ENCODE measurements around the gene AFF2.

The AFF2 gene

GRCh38 chrX:148771440-148771839, 271.0 kb downstream of the AFF2 start:
- no peak for TF ChIP-seq CTCF (IDR thresholded peaks at IDR 0.05; ENCODE audit: low read depth, low read length)
- in situ Hi-C loops (cut with HindIII; ENCODE audit: low sequenced_read_pairs), result no loop called here
- peak; percentile 5 for DNase-seq (ENCODE audit: low read depth, low spot score)
- no peak overlapping the region for H3K4me3 ChIP-seq (ENCODE audit: low read depth, low read length)

GRCh38 chrX:148774276-148774675, 273.9 kb downstream of the AFF2 start:
- no peak for DNase-seq (ENCODE audit: low read depth, low spot score)
- no peak overlapping the region for H3K4me3 ChIP-seq (ENCODE audit: low read depth, low read length)
- in situ Hi-C loops (cut with HindIII; ENCODE audit: low sequenced_read_pairs), result no loop called here
- no peak for TF ChIP-seq CTCF (IDR thresholded peaks at IDR 0.05; ENCODE audit: low read depth, low read length)

GRCh38 chrX:148784137-148784536, 283.7 kb downstream of the AFF2 start:
- no peak for TF ChIP-seq CTCF (IDR thresholded peaks at IDR 0.05; ENCODE audit: low read depth, low read length)
- DNase-seq (ENCODE audit: low read depth, low spot score), result no peak
- in situ Hi-C loops (cut with HindIII; ENCODE audit: low sequenced_read_pairs), result no loop called here

GRCh38 chrX:148784856-148785255, 284.4 kb downstream of the AFF2 start:
- in situ Hi-C loops (cut with HindIII; ENCODE audit: low sequenced_read_pairs), result no loop called here
- no peak for DNase-seq (ENCODE audit: low read depth, low spot score)
- no peak for TF ChIP-seq CTCF (IDR thresholded peaks at IDR 0.05; ENCODE audit: low read depth, low read length)
- H3K4me3 ChIP-seq (ENCODE audit: low read depth, low read length), result no peak overlapping the region

More at GRCh38 chrX:148784137-148784536, 283.7 kb downstream of the AFF2 start:
- H3K4me3 ChIP-seq (ENCODE audit: low read depth, low read length), result no peak overlapping the region

- H3K4me3 ChIP-seq (ENCODE audit: low read depth, low read length), result no peak overlapping the region
- in situ Hi-C loops (cut with HindIII; ENCODE audit: low sequenced_read_pairs), result no loop called here
- no peak for DNase-seq (ENCODE audit: low read depth, low spot score)
- TF ChIP-seq CTCF (IDR thresholded peaks at IDR 0.05; ENCODE audit: low read depth, low read length), result no peak
These were observed 284.8 kb downstream of the AFF2 start for GRCh38 chrX:148785256-148785655.

- no peak overlapping the region for H3K4me3 ChIP-seq (ENCODE audit: low read depth, low read length)
- no peak for DNase-seq (ENCODE audit: low read depth, low spot score)
- in situ Hi-C loops (cut with HindIII; ENCODE audit: low sequenced_read_pairs), result no loop called here
- no peak for TF ChIP-seq CTCF (IDR thresholded peaks at IDR 0.05; ENCODE audit: low read depth, low read length)
These were observed 288.0 kb downstream of the AFF2 start for GRCh38 chrX:148788449-148788848.

- TF ChIP-seq CTCF (IDR thresholded peaks at IDR 0.05; ENCODE audit: low read depth, low read length), result no peak
- H3K4me3 ChIP-seq (ENCODE audit: low read depth, low read length), result no peak overlapping the region
- DNase-seq (ENCODE audit: low read depth, low spot score), result no peak
- in situ Hi-C loops (cut with HindIII; ENCODE audit: low sequenced_read_pairs), result no loop called here
These were observed 293.9 kb downstream of the AFF2 start for GRCh38 chrX:148794350-148794749.
